HG03575 (cell line): ENCODE data around the gene GALNT12.

ENCODE experiments used
- ATAC-seq: cut with Tn5 transposase; IDR thresholded peaks from one replicate; pipeline ENCODE4 v1.9.1; 2021; ENCODE audit not compliant: unreplicated experiment, insufficient number of reproducible peaks, low FRiP score; ENCODE audit errors: extremely low read depth

Gene GALNT12

DNA sequence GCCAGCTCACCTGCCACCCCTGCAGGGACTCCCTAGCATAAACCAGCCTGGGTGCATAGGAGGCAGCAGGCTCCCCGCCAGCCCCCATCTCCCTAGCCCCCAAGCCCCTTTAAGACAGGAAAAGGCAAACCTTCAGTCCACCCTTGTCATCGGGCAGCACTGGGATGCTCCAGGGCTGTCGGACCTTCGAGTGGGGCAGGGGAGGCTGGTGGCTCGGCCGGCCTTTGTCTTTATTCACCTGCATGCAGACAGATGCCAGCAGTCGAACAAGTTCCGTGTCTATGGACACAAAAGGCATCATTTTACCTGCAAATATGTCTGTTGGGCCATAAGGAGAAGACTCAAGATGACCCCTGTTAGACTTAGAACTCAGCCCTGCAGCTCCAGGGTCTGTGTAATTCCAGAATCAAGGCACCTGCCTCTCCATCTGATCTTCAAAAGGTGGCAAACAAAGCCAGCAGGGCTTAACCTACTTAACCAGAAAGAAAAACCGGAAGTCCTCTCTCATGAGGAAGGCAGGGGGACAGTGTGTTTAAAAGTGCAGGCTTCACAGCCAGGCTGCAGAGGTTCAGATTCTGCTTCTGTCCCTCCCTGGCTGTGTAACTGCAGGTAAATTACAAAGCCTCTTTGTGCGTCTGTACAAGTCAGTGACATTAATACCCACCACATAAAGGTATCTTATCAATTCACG, 27.3 kb upstream of the GALNT12 start:
- no peak for ATAC-seq

DNA sequence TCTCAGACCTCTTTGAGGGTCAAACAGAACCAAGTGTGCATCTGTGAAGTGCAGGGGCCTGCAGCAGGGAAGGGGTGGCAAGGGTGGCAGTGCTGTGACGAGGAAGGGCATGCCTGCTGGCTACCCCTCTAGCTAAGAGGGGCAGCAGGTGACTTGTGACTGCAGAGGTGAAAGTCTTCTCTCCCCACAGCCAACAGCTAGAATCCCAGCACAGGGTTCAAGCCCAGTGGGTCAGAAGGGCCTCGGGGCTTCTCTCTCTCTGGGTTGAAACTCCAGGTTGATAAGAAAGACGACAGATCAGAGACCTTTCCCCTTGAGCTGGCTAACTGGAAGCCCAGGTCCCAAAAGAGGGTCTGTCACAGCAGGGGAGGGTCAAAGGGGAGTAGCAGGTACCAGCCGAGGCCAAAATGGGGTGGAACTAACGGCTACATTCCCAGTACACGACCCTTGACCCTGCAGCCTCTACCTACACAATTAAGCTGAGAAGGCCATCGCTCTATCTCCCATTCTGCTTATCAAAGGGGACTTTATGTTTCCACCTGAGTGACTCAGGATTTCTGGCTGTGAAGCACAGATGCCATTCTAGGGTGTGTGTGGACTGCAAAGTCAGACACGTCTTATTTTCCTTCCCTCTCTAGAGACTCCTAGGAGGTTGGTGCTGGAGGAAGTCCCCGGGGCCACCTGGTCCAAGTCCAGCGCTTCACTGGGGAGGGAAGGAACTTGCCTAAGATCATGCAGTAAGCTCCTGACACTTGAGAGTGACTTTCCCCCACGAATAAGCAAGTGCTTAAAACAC, 25.7 kb upstream of the GALNT12 start:
- ATAC-seq = no peak

DNA sequence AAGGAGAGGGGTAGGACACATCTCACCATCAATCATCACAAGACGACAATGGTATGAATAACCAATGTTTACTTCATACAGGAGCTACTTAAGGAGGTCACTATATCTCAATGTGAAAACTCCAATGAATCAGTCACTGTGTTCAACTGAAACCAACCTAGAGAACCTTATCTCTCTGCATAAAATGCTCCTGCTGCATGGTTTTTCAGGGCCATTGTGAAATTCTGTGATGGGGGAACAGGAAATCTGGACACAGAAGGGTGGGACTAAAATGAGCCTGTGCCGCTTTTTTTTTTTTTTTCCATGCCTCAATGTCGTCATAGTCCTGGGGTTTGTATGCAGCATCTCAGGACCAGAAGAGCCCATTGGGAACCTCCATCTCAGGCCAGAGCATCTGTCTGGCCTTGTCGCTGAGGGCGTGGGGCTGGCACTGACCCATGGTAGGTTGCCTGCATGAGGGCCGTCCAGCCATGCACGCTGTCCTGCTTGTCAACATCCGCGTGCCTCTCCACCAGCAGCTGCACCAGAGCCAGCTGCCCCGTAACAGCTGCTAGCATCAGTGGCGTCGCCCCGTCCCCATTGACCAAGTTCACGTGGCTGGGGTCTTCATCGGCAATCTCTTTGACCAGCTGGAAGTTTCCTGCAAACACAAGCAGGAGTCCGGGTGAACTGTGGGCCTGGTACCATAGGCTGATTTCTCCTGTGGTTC, 23.8 kb upstream of the GALNT12 start:
- no peak for ATAC-seq

DNA sequence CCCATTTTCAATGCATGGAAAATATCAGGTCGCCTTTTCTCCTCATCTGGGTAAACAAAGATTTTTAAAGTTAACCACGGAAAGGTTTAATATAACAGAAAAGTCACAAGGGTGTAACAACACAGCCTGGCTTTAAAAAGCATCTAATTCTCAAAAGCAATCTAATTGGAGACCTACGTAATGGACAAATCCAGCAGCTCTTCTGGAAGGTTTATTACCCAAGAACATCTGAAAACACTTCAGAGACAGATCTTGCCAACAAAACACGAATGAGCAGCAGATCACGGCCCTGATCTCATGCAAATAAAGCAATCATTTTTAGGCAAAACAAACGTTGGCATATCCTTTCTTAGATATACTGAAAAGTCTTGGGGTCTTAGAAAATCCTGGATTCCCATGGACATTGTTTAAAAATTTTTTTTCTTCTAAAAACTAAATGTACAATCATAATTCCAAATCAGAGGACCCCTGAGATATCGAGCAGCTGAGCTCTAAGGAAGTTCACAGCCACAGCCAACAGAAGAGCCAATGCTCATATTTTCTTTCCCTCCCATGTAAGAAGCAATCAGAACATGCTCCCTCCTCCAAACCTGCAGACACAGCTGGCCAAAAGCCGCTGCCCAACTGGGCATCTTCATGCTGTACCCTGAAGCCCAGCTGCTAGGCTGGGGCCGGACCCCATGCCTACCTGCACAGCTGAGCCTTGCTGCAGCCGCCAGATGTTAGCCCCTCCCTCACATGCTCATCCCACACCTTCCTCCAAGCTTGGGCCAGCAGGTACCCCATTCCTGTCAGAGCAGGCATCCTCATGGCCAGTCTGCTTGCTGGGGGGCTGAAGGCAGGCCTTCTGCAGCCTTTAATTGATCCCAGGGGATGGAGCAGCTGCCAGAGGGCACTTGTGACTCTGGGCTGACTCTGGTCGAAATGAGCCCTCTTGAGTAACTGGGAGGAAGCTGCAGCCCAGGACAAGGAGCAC, 22.4 kb upstream of the GALNT12 start:
- ATAC-seq = no peak

DNA sequence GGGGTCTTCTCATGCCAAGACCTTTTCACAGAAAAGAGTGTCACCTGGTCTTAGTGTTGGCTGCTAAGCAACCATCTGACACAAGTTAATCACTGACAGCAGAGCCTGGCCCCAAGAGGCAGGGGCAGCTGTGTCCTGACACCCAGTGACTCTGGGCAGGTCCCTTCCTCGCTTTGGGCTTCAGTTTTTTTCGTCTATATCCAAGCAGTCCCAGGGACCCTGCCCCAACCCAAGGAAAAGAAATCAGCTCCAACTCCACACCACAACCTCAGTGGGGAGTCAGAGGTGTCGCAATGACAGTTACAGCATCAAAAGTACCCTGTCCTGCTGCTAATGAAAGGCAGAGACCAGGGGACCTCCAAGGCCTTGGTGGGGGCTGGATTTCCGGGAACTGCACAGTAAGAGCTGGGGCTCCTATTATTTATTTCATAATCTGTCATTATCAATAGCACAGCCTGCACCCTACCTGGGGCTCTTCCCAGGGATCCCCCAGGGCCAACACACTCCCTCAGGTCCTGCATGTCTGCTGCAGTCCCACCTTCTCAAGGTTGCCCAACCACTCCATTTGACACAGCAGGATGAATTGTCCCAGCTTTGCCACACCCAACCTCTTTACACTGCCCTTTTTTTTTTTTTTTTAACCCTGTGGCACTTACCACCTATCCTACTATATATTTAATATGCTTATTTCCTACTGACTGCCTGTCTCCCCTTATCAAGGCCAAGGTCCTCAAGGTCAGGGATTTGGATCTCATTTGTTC, 20.5 kb upstream of the GALNT12 start:
- no peak for ATAC-seq

DNA sequence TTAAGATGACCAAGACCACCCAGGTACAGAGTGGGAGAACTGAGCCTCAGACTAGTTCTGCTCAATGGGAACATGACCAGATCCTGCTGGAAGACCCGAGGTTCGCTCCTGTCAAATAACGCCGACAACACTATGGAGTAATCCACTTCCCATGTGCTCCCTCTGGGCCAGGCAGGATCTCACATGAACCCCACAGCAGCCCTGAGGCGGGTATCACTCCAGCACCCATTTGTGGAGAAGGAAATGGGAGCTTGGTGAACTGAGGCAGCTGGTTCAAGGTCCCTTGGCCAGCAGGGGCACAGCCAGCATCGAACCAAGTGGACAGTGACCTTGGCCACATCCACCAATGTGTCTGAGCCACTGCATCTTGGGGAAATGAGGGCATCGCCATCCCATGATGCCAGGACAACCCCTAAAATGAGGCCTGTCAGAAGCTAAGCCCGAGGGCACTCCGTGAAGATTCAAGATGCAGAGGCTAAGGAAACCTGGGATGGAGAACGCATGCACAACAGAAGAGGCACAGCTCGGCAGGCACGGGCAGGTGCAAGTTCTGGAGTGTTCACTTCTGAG, 19.6 kb upstream of the GALNT12 start:
- no peak for ATAC-seq

DNA sequence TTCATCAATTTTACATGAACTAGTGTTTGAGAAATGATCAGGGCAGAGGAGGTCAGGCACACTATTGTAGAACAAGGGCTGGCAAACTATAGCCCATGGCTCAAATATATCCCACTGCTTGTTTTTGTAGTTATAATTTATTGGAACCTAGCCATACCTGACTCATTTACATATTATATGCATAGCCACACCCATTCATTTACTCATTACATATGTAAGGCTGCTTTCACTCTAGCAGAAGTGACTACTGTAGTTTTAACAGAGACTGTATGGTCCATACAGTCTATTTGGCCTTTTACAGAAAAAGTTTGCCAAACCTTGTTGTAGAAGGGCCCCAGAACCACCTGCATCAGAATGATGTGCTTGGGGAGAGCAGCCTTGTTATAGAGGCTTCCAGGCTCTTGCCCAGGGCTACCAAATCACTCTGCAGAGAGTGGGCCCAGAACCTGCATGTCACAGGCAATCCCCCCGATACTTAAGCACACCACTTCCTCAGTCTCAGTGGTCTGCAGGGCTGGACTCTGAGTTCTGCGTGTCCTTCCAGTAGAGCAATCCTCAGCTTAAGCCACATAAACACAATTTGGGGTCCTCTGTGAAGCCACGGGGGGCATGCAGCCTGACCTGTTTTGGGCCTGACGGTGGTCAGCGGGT, 17.9 kb upstream of the GALNT12 start:
- no peak for ATAC-seq

DNA sequence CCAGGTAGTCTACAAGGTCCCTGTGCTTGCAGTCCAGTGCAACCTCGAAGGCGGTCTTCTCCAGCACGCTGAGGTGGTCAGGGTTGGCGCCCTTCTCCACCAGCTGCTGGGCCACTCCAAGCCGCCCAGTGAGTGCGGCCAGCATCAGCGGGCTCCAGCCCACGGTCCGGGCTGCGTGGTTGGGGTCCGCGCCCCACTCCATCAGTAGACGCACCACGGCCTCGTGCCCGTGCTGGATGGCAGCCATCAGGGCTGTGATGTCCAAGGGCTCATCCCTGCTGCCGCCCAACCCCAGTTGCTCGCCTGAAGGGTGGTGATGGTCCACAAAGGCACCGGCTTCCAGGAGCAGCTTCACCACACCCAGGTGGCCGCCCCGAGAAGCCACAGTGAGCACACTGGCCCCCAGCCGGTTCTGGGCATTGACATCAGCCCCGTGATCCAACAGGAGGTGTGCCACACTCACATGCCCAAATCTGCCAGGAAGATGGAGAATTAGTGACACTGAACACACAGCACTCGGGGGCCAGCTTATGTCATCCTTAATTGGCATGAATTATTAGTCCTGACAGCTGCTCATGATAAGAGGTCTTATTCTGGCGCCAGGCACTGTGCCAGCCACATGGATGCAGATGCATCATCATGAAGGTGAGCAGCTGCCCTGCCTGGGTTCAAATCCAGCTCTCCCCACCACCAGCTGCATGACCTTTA, 17.2 kb upstream of the GALNT12 start:
- no peak for ATAC-seq

DNA sequence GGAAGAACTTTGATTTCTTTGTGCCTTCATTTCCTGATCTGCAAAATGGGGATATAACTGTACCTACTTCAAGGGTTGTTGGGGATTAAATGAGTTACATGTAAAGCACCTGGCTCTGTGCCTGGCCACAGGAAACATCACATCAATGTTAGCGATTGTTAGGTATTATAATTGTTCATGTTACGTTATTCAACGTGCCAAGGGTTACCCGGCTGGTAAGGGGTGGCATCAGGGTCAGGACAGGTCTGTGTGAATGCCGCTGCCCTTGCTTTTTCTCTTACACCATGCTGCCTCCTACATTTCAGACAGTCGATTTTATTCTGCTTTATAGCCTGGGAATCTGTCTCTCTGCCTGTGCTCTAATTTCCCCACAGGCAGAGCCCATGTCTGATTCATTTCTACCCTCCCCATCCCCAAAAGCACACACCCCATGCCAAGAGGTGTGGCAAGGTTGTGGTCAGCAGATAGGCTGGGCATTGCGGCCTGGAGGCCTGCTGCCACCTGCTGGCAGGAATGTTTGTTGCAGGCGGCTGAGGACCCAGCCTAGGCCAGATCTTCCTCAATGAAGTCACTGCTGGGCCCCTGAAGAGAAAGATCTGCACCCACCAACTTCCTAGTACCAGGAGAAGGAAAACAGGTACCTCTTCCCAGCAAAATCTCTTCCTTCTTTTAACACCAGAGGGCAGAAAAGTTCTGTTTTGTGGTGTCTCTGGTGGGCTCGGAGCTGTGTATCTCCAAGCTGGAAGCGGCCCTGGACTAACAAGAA, 16.4 kb upstream of the GALNT12 start:
- no peak for ATAC-seq

DNA sequence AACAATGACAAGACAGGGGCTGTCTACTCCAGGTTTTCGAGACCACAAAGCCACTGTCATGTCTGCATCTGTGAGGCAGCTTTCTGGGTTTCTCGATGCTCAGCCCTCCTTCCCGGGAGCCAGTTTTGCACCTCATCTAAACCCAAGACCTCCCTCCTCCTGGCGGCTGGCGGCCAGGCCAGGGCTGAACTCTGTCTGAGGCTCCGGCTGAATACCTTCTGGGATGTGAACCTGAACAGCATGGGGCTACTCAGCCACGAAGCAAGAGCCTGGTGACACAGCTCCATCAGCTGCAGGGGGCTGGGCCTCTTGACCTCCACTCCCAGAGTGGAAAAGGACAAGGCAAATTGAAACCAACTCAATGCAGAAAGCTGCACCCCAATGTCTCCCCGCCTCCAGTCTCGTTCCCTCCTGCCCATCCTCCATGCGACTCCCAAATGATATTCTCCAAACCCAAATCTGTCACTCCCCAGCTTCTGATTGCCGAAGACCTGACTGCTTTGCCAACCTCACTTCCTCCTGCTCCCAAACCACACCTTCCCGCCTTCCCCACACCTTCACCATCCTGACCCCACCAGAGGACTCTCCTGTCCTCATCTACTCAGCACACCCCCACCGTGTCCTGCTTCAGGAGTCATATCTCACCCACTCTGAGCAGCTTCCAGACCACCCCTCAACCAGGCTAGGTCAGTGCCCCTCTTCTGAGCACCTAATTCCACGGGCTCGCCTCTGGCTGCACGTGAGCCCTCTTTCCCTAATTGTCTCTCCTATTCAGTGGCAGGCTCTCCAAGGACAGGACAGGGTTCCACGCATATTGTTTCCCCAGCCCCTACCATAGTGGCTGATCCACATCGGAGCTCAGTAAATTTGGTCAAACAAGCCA, 15.6 kb upstream of the GALNT12 start:
- ATAC-seq = no peak

DNA sequence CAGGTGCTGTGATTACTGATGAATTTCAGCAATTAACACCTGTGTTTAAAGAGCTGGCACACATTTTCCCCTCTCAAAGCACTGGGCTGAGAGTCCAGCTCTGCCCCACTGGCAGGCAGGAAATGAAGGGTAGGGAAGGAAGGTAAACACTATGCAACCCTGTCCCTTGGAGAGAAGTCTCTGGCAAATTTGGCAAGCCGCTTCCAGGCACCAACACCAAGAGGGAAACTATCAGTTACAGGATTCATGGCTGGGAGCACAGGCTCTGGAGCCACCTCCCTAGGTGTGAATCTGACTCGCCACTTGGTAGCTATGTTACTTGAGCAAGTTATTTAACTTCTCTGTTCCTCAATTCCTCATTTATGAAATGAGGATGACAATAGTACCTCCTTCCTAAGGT, 14.4 kb upstream of the GALNT12 start:
- ATAC-seq = no peak

DNA sequence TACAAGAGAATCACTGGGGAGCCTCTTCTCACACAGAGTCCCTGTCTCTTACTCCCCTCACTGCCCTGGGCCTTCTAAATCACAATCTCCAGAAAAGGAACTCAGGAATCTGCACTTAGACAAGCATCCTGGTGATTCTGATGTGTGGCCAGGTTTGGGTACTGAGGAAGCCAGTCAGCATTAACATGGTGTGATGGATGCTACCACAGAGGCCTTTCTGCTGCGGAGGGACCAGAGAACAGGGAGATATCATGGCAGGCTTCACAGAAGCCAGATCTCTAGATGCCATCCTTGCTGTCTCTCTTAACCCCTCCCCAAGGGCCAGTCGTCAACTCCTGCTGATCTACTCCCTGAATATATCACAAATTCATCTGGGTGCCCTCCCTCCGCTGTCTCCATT, 12.7 kb upstream of the GALNT12 start:
- no peak for ATAC-seq

DNA sequence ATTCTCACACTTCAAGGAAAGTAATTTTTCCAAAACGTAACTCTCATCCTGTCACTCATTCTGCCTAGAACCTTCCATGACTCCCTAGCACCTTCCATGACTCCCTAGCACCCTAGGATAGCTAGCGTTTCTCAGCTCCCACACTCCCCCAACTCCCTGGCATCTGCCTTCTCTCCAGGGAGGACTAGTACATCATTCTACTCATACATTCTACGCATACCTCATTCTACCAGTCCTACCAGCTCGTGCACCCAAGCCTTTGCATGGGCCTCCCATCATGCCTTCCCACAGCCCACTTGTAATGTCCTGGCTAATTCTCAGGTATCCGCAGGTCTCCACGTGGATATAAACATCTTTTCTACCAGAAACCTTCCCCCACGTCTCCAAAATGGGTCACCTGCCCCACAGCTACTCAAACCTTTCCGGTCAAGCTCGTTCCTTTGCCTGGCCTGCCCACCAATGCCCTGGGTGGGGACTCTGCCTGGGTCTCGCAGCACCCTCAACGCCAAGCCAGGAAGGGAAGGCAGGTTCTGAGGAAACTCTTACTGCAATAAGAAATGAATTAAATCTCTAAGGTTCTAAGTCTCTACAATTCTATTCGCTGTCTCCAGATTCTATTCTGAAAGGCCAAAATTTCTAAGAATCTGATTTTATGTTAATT, 12.0 kb upstream of the GALNT12 start:
- no peak for ATAC-seq

DNA sequence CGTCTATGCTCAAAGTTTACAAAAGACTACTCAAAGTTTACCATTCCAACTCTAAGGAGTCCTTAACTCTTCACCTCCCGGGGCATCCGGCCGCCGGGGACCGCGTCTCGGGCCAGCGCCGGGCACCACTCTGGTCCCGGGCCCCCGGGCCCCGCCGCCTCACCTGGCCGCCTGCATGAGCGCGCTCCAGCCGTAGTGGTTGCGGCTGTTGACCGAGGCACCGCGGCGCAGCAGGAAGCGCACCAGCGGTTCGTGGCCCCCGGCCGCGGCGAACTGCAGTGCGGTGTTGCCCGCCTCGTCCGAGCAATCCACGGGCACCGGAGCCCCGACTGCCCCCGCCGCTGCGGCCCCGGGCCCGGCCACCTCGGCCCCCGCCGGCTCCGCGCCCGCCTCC, 11.5 kb upstream of the GALNT12 start:
- ATAC-seq = no peak
